Measurements from ENCODE around the gene CAMK2B. TPM values are rescaled to one million over a fixed set of nuclear protein-coding genes. Genes with fewer than 3 reads are reported as not detected.

Gene CAMK2B
- total and polyA plus RNA-seq, 2 of the 13 experiments (the other 11 are each of a cell fraction or from before 2014, with no cell fraction given) = 0.27 to 0.48 TPM

DNA sequence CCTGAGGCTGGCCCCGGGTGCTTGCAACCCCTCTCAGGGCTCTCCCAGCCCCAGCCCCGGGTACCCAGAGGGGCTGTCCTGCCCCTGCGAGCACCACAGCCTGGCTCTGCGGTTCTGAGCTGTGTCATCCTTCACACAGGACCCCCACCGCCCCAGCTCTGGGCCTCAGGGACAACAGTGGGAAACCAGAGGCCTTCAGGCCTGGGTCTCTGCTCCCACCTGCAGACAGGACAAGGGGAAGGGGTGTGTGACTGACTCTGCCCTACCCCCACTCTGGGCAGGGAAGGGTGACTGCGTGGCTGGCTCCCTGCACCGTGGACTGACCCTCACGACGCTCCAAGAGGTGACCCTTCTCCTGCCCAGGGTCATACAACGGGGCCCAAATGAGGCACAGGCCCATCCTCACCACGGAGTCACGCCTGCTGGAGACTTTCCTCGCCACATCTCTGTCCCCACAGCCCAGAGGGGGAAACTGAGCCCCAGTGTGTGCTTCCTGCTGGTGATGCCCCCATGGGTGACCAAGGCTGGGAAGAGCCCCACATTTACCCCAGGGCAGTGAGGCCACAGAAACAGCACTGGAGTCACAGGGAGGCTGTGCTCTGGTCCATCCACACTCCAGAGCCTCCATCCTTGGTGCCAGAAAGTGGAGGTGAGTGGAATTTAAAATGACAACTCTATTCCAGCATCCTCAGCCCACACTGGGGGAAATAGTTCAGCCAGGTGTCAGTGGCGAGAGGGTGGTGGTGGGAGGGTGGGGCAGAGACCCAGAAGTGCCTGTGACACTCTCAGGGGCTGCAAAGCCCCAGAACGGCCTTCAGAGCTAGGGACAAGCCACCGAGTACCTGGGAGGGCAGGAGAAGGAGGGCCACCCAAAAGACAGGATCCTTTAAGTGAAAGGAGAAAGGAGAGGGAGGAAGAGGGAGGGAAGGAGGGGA lies 13.6 kb downstream of the CAMK2B start:
- Histone ChIP-seq H2AFZ (ENCODE audit: low read length) (no peak overlapping the region), H3K9me3 (ENCODE audit: low read length) (no peaks in the 10 kb centered on the region), H3K27ac (ENCODE audit: extremely low read length, insufficient read depth, low read length) (no peak overlapping the region), H3K27me3 (ENCODE audit: control insufficient read depth in 1 of 2, insufficient read depth in 2 of 2, low read length in 2 of 2) (peaks cover 8 to 51% of the 10 kb centered on the region in 2 experiments), H3K4me3 (replicated peaks in 1 of 3; ENCODE audit: insufficient read depth in 1 of 3, low read depth in 2 of 3, low read length in 3 of 3) (no peak overlapping the region), H3K4me1 (ENCODE audit: insufficient read depth, low read length) (peaks cover 11% of the 10 kb centered on the region; the same call in 1 of the 2 replicates), H4K20me1 (ENCODE audit: insufficient read depth, low read length) (no peaks in the 10 kb centered on the region), H3K9ac (ENCODE audit: insufficient read depth, low read depth, low read length) (no peak overlapping the region), H3K79me2 (ENCODE audit: insufficient read depth, low read length) (no peaks in the 10 kb centered on the region), H3K4me2 (ENCODE audit: low read depth, low read length) (no peak overlapping the region), H3K36me3 (replicated peaks in 1 of 2; ENCODE audit: control insufficient read depth in 1 of 2, insufficient read depth in 2 of 2, low read length in 2 of 2) (no peaks in the 10 kb centered on the region)
- intact Hi-C loops (cut with micrococcal nuclease; ENCODE audit: unreplicated experiment) = no loop called here
- BruUV-seq (replicated peaks) = no TSS peak
- no peak for ATAC-seq
- no peak for FAIRE-seq
- ChIA-PET POLR2A (no interaction called here), CTCF (ENCODE audit: low intra/inter-chr PET ratio, low total read pairs) (no interaction called here)
- no peak for DNase-seq (ENCODE audit: low spot score)
- WGBS (ENCODE audit: low lambda C conversion rate) = 8% methylated on average over 4 of the region's 16 CpGs
- in situ Hi-C loops (cut with HindIII; ENCODE audit: extremely low pct_ligation_motif_present, low pct_unique_long_range_greater_than_20kb) = no loop called here
- no peak for TF ChIP-seq ZNF75D (CRISPR knock-in tag; IDR thresholded peaks at IDR 0.05; ENCODE audit: borderline replicate concordance)
- no peak for TF ChIP-seq KAT2B (IDR thresholded peaks at IDR 0.05; ENCODE audit: borderline replicate concordance, low read depth, low read length)
- no peak for TF ChIP-seq KLF9 (CRISPR knock-in tag; IDR thresholded peaks at IDR 0.05; ENCODE audit: low read depth)
- no peak for TF ChIP-seq ZNF83 (CRISPR knock-in tag; IDR thresholded peaks at IDR 0.05; ENCODE audit: borderline replicate concordance)
- no peak for TF ChIP-seq BCL3 (CRISPR knock-in tag; IDR thresholded peaks at IDR 0.05)
- TF ChIP-seq SMARCC2 (IDR thresholded peaks at IDR 0.05) = no peak
- no peak for TF ChIP-seq ZNF263 (CRISPR knock-in tag; IDR thresholded peaks at IDR 0.05)
- TF ChIP-seq, protein P1, sequence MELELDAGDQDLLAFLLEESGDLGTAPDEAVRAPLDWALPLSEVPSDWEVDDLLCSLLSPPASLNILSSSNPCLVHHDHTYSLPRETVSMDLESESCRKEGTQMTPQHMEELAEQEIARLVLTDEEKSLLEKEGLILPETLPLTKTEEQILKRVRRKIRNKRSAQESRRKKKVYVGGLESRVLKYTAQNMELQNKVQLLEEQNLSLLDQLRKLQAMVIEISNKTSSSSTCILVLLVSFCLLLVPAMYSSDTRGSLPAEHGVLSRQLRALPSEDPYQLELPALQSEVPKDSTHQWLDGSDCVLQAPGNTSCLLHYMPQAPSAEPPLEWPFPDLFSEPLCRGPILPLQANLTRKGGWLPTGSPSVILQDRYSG (CRISPR knock-in tag; IDR thresholded peaks at IDR 0.05) = no peak
- TF ChIP-seq, protein P2, sequence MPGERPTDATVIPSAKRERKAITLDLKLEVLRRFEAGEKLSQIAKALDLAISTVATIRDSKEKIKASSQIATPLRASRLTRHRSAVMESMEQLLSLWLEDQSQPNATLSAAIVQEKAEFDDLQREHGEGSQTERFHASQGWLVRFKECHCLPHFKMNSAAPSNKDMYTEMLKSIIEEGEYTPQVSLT (CRISPR knock-in tag; IDR thresholded peaks at IDR 0.05; ENCODE audit: borderline replicate concordance, low read depth) = no peak
- TF ChIP-seq, protein P3, sequence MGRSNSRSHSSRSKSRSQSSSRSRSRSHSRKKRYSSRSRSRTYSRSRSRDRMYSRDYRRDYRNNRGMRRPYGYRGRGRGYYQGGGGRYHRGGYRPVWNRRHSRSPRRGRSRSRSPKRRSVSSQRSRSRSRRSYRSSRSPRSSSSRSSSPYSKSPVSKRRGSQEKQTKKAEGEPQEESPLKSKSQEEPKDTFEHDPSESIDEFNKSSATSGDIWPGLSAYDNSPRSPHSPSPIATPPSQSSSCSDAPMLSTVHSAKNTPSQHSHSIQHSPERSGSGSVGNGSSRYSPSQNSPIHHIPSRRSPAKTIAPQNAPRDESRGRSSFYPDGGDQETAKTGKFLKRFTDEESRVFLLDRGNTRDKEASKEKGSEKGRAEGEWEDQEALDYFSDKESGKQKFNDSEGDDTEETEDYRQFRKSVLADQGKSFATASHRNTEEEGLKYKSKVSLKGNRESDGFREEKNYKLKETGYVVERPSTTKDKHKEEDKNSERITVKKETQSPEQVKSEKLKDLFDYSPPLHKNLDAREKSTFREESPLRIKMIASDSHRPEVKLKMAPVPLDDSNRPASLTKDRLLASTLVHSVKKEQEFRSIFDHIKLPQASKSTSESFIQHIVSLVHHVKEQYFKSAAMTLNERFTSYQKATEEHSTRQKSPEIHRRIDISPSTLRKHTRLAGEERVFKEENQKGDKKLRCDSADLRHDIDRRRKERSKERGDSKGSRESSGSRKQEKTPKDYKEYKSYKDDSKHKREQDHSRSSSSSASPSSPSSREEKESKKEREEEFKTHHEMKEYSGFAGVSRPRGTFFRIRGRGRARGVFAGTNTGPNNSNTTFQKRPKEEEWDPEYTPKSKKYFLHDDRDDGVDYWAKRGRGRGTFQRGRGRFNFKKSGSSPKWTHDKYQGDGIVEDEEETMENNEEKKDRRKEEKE (IDR thresholded peaks at IDR 0.05) = no peak
- TF ChIP-seq, protein P4, sequence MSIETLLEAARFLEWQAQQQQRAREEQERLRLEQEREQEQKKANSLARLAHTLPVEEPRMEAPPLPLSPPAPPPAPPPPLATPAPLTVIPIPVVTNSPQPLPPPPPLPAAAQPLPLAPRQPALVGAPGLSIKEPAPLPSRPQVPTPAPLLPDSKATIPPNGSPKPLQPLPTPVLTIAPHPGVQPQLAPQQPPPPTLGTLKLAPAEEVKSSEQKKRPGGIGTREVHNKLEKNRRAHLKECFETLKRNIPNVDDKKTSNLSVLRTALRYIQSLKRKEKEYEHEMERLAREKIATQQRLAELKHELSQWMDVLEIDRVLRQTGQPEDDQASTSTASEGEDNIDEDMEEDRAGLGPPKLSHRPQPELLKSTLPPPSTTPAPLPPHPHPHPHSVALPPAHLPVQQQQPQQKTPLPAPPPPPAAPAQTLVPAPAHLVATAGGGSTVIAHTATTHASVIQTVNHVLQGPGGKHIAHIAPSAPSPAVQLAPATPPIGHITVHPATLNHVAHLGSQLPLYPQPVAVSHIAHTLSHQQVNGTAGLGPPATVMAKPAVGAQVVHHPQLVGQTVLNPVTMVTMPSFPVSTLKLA (IDR thresholded peaks at IDR 0.05) = no peak
- TF ChIP-seq, protein P5, sequence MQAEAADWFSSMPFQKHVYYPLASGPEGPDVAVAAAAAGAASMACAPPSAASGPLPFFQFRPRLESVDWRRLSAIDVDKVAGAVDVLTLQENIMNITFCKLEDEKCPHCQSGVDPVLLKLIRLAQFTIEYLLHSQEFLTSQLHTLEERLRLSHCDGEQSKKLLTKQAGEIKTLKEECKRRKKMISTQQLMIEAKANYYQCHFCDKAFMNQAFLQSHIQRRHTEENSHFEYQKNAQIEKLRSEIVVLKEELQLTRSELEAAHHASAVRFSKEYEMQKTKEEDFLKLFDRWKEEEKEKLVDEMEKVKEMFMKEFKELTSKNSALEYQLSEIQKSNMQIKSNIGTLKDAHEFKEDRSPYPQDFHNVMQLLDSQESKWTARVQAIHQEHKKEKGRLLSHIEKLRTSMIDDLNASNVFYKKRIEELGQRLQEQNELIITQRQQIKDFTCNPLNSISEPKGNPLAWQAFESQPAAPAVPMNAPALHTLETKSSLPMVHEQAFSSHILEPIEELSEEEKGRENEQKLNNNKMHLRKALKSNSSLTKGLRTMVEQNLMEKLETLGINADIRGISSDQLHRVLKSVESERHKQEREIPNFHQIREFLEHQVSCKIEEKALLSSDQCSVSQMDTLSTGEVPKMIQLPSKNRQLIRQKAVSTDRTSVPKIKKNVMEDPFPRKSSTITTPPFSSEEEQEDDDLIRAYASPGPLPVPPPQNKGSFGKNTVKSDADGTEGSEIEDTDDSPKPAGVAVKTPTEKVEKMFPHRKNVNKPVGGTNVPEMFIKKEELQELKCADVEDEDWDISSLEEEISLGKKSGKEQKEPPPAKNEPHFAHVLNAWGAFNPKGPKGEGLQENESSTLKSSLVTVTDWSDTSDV (CRISPR knock-in tag; IDR thresholded peaks at IDR 0.05) = no peak
- no peak for TF ChIP-seq ZNF773 (CRISPR knock-in tag; IDR thresholded peaks at IDR 0.05; ENCODE audit: borderline replicate concordance)
